HEK293 (cell line): ENCODE measurements around the gene ELF1.

Source experiments
- CTCF ChIA-PET: fragments of 350-600 bp; formaldehyde crosslinking; extraction: SDS; loops from one replicate; lab custom pipeline; 2021; ENCODE audit warnings: antibody characterized with exemption; lab: Yijun Ruan, JAX
- POLR2A ChIA-PET: fragments of 300-600 bp; formaldehyde crosslinking; extraction: SDS; loops from one replicate; lab custom pipeline; 2020; ENCODE audit warnings: antibody characterized with exemption, inconsistent platforms; lab: Yijun Ruan, JAX
- H3K27ac ChIP-seq: fragments of 200-500 bp; sonication (Bioruptor generic); 2 replicates; pipeline ENCODE4 v1.5.1; 2014; ENCODE audit warnings: low read depth, low read length, control low read depth, inconsistent platforms; ENCODE audit errors: extremely low read depth
- H3K36me3 ChIP-seq, 2 experiments: fragments of 200-500 bp in 1 of 2; sonication (Bioruptor generic) in 1 of 2; 1 replicate in 1 of 2; 2 replicates in 1 of 2; pipeline ENCODE4 v1.5.1; 2014 to 2017; ENCODE audit warnings: inconsistent platforms in 2 of 2, low read length in 2 of 2; ENCODE audit not compliant: control insufficient read depth in 2 of 2, insufficient read depth in 1 of 2
- H3K4me1 ChIP-seq: fragments of 200-500 bp; sonication (Bioruptor generic); 2 replicates; pipeline ENCODE4 v1.5.1; 2014; ENCODE audit warnings: mild to moderate bottlenecking, low read length, inconsistent platforms; ENCODE audit not compliant: control insufficient read depth, insufficient read depth
- H3K4me3 ChIP-seq: 2 replicates; pipeline ENCODE4 v1.5.1; 2011; ENCODE audit warnings: low read depth, mild to moderate bottlenecking, control low read depth, low read length, moderate library complexity
- H3K9me3 ChIP-seq: fragments of 200-500 bp; sonication (Bioruptor generic); 2 replicates; pipeline ENCODE4 v1.5.1; 2014; ENCODE audit warnings: low read depth, low read length, inconsistent platforms; ENCODE audit not compliant: control insufficient read depth, insufficient read depth
- FEZF1 ChIP-seq: fragments of 450-650 bp; formaldehyde crosslinking; IDR thresholded peaks from 2 replicates; pipeline ENCODE4 v1.5.1; 2016; ENCODE audit warnings: missing biosample characterization, missing genetic modification characterization
- GLI2 ChIP-seq: fragments of 450-650 bp; formaldehyde crosslinking; IDR thresholded peaks from 2 replicates; pipeline ENCODE4; 2017; ENCODE audit warnings: missing biosample characterization, missing genetic modification characterization, low read depth, borderline replicate concordance
- REPIN1 ChIP-seq: fragments of 450-650 bp; formaldehyde crosslinking; IDR thresholded peaks from 2 replicates; pipeline ENCODE4 v1.5.1; 2017; ENCODE audit warnings: missing biosample characterization, missing genetic modification characterization, low read depth
- YY1 ChIP-seq: fragments of 450-650 bp; formaldehyde crosslinking; IDR thresholded peaks from 2 replicates; pipeline ENCODE4 v1.5.1; 2018; ENCODE audit warnings: missing biosample characterization, missing genetic modification characterization
- ZBTB48 ChIP-seq: fragments of 450-650 bp; formaldehyde crosslinking; IDR thresholded peaks from 2 replicates; pipeline ENCODE4 v1.5.1; 2016; ENCODE audit warnings: missing biosample characterization, missing genetic modification characterization
- ZNF274 ChIP-seq, 2 experiments: fragments of 200-500 bp in 1 of 2; fragments of 450-650 bp in 1 of 2; sonication (Bioruptor generic) in 1 of 2; formaldehyde crosslinking in 1 of 2; IDR thresholded peaks; 2 replicates each; pipeline versions ENCODE4 v1.5.1 to v1.6.1; 2014 to 2016; ENCODE audit warnings: borderline replicate concordance in 1 of 2, inconsistent platforms in 1 of 2, low read length in 1 of 2, missing biosample characterization in 1 of 2, missing genetic modification characterization in 1 of 2
- ZNF521 ChIP-seq: fragments of 450-650 bp; formaldehyde crosslinking; IDR thresholded peaks from 2 replicates; pipeline ENCODE4 v1.5.1; 2017; ENCODE audit warnings: missing biosample characterization, mild to moderate bottlenecking, missing genetic modification characterization
- ZNF549 ChIP-seq: fragments of 450-650 bp; IDR thresholded peaks from 2 replicates; pipeline ENCODE4 v1.5.1; 2018; ENCODE audit warnings: missing biosample characterization, missing genetic modification characterization, mild to moderate bottlenecking, inconsistent platforms, moderate library complexity
- ZNF555 ChIP-seq: fragments of 450-650 bp; formaldehyde crosslinking; conservative IDR thresholded peaks from 2 replicates; pipeline ENCODE4 v1.5.1; 2017; ENCODE audit warnings: missing biosample characterization, mild to moderate bottlenecking, missing genetic modification characterization, inconsistent platforms
- ZNF560 ChIP-seq: fragments of 450-650 bp; formaldehyde crosslinking; IDR thresholded peaks from 2 replicates; pipeline ENCODE4 v1.5.1; 2017; ENCODE audit warnings: missing biosample characterization, missing genetic modification characterization, borderline replicate concordance
- ZNF626 ChIP-seq: fragments of 450-650 bp; sonication (Bioruptor Pico); formaldehyde crosslinking; IDR thresholded peaks from 2 replicates; pipeline ENCODE4 v1.5.1; 2018; ENCODE audit warnings: missing biosample characterization, missing genetic modification characterization, inconsistent platforms
- ZNF76 ChIP-seq: fragments of 450-650 bp; formaldehyde crosslinking; IDR thresholded peaks from 2 replicates; pipeline ENCODE4; 2016; ENCODE audit warnings: low read depth, missing biosample characterization, missing genetic modification characterization, borderline replicate concordance
- ZNF837 ChIP-seq: fragments of 450-650 bp; formaldehyde crosslinking; IDR thresholded peaks from 2 replicates; pipeline ENCODE4 v1.5.1; 2016; ENCODE audit warnings: missing biosample characterization, missing genetic modification characterization
- TF ChIP-seq, protein P1 (sequence below): fragments of 450-650 bp; formaldehyde crosslinking; conservative IDR thresholded peaks from 2 replicates; pipeline ENCODE4 v1.5.1; 2016; ENCODE audit warnings: low read depth, missing biosample characterization, missing genetic modification characterization
- TF ChIP-seq, protein P2 (sequence below): fragments of 450-650 bp; formaldehyde crosslinking; IDR thresholded peaks from 2 replicates; pipeline ENCODE4 v1.5.1; 2016; ENCODE audit warnings: missing biosample characterization, missing genetic modification characterization
- TF ChIP-seq, protein P3 (sequence below): fragments of 450-650 bp; formaldehyde crosslinking; IDR thresholded peaks from 2 replicates; pipeline ENCODE4 v1.5.1; 2016; ENCODE audit warnings: missing biosample characterization, missing genetic modification characterization, borderline replicate concordance
- TF ChIP-seq, protein P4 (sequence below): fragments of 450-650 bp; formaldehyde crosslinking; IDR thresholded peaks from 2 replicates; pipeline ENCODE4 v1.5.1; 2016; ENCODE audit warnings: missing biosample characterization, missing genetic modification characterization
- TF ChIP-seq, protein P5 (sequence below): fragments of 450-650 bp; formaldehyde crosslinking; IDR thresholded peaks from 2 replicates; pipeline ENCODE4 v1.5.1; 2016; ENCODE audit warnings: missing biosample characterization, missing genetic modification characterization, borderline replicate concordance

ELF1 gene

DNA sequence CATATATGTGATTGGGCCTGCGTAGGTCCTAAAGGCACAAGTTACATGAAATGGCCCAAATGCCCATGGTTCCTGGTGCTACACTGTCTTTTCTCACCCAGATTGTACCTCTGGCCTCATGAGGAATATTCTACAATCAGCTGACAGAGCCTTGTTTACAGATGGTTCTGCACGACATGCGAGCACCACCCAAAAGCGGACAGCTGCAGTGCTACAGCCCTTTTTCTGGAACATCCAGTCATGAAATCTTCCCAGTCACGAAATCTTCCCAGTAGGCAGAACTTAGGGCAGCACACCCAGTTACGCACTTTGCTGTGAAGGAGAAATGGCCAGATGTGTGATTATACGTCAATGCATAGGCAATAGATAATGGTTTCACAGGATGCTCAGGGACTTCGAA is 7.7 kb upstream of the ELF1 start:
- Histone ChIP-seq H3K4me3 (no peak overlapping the region), H3K9me3 (no peaks in the 10 kb centered on the region), H3K4me1 (no peaks in the 10 kb centered on the region; the same call in 1 of the 2 replicates), H3K27ac (no peak overlapping the region), H3K36me3 (no peaks in the 10 kb centered on the region)
- CTCF ChIA-PET, result no interaction called here
- TF ChIP-seq, protein P1, sequence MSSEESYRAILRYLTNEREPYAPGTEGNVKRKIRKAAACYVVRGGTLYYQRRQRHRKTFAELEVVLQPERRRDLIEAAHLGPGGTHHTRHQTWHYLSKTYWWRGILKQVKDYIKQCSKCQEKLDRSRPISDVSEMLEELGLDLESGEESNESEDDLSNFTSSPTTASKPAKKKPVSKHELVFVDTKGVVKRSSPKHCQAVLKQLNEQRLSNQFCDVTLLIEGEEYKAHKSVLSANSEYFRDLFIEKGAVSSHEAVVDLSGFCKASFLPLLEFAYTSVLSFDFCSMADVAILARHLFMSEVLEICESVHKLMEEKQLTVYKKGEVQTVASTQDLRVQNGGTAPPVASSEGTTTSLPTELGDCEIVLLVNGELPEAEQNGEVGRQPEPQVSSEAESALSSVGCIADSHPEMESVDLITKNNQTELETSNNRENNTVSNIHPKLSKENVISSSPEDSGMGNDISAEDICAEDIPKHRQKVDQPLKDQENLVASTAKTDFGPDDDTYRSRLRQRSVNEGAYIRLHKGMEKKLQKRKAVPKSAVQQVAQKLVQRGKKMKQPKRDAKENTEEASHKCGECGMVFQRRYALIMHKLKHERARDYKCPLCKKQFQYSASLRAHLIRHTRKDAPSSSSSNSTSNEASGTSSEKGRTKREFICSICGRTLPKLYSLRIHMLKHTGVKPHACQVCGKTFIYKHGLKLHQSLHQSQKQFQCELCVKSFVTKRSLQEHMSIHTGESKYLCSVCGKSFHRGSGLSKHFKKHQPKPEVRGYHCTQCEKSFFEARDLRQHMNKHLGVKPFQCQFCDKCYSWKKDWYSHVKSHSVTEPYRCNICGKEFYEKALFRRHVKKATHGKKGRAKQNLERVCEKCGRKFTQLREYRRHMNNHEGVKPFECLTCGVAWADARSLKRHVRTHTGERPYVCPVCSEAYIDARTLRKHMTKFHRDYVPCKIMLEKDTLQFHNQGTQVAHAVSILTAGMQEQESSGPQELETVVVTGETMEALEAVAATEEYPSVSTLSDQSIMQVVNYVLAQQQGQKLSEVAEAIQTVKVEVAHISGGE (tag by site-specific recombination), result no peak
- TF ChIP-seq, protein P2, sequence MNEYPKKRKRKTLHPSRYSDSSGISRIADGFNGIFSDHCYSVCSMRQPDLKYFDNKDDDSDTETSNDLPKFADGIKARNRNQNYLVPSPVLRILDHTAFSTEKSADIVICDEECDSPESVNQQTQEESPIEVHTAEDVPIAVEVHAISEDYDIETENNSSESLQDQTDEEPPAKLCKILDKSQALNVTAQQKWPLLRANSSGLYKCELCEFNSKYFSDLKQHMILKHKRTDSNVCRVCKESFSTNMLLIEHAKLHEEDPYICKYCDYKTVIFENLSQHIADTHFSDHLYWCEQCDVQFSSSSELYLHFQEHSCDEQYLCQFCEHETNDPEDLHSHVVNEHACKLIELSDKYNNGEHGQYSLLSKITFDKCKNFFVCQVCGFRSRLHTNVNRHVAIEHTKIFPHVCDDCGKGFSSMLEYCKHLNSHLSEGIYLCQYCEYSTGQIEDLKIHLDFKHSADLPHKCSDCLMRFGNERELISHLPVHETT (tag by site-specific recombination), result no peak
- TF ChIP-seq ZNF521 (tag by site-specific recombination) (no peak), ZNF555 (tag by site-specific recombination) (no peak), GLI2 (tag by site-specific recombination) (no peak), ZBTB48 (tag by site-specific recombination) (no peak), ZNF560 (tag by site-specific recombination) (no peak), ZNF274 (IDR thresholded peaks at IDR 0.05; ENCODE audit: low read length) (no peak), ZNF274 (tag by site-specific recombination; IDR thresholded peaks at IDR 0.05; ENCODE audit: borderline replicate concordance) (no peak)
- POLR2A ChIA-PET, result no interaction called here

DNA sequence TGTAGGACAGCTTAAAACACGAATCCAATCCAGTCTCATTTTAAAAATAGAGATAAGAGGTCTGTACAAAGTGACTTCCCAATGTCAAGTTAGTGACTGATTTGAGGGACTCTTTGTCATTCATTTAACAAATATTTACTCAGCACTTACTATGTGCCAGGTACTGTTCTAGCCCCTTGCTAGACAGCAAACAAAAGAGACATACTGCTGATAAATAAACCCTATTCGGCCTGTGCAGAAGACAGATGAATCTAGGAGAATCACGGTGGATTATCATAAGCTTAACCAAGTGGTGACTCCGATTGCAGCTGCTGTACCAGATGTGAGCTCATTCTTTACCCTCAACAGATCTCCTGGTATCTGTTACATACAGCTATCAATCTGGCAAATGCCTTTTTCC is 6.4 kb upstream of the ELF1 start:
- ChIA-PET POLR2A (no interaction called here), CTCF (no interaction called here)
- H3K27ac ChIP-seq, result no peak overlapping the region
- no peaks in the 10 kb centered on the region for H3K36me3 ChIP-seq
- H3K4me1 ChIP-seq, result no peaks in the 10 kb centered on the region; the same call in 1 of the 2 replicates
- no peaks in the 10 kb centered on the region for H3K9me3 ChIP-seq
- no peak overlapping the region for H3K4me3 ChIP-seq
- no peak for TF ChIP-seq ZNF626 (tag by site-specific recombination)
- TF ChIP-seq, protein P3, sequence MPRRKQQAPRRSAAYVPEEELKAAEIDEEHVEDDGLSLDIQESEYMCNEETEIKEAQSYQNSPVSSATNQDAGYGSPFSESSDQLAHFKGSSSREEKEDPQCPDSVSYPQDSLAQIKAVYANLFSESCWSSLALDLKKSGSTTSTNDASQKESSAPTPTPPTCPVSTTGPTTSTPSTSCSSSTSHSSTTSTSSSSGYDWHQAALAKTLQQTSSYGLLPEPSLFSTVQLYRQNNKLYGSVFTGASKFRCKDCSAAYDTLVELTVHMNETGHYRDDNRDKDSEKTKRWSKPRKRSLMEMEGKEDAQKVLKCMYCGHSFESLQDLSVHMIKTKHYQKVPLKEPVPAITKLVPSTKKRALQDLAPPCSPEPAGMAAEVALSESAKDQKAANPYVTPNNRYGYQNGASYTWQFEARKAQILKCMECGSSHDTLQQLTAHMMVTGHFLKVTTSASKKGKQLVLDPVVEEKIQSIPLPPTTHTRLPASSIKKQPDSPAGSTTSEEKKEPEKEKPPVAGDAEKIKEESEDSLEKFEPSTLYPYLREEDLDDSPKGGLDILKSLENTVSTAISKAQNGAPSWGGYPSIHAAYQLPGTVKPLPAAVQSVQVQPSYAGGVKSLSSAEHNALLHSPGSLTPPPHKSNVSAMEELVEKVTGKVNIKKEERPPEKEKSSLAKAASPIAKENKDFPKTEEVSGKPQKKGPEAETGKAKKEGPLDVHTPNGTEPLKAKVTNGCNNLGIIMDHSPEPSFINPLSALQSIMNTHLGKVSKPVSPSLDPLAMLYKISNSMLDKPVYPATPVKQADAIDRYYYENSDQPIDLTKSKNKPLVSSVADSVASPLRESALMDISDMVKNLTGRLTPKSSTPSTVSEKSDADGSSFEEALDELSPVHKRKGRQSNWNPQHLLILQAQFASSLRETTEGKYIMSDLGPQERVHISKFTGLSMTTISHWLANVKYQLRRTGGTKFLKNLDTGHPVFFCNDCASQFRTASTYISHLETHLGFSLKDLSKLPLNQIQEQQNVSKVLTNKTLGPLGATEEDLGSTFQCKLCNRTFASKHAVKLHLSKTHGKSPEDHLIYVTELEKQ (tag by site-specific recombination), result no peak
- TF ChIP-seq, protein P4, sequence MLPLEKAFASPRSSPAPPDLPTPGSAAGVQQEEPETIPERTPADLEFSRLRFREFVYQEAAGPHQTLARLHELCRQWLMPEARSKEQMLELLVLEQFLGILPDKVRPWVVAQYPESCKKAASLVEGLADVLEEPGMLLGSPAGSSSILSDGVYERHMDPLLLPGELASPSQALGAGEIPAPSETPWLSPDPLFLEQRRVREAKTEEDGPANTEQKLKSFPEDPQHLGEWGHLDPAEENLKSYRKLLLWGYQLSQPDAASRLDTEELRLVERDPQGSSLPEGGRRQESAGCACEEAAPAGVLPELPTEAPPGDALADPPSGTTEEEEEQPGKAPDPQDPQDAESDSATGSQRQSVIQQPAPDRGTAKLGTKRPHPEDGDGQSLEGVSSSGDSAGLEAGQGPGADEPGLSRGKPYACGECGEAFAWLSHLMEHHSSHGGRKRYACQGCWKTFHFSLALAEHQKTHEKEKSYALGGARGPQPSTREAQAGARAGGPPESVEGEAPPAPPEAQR, result no peak
- TF ChIP-seq, protein P5, sequence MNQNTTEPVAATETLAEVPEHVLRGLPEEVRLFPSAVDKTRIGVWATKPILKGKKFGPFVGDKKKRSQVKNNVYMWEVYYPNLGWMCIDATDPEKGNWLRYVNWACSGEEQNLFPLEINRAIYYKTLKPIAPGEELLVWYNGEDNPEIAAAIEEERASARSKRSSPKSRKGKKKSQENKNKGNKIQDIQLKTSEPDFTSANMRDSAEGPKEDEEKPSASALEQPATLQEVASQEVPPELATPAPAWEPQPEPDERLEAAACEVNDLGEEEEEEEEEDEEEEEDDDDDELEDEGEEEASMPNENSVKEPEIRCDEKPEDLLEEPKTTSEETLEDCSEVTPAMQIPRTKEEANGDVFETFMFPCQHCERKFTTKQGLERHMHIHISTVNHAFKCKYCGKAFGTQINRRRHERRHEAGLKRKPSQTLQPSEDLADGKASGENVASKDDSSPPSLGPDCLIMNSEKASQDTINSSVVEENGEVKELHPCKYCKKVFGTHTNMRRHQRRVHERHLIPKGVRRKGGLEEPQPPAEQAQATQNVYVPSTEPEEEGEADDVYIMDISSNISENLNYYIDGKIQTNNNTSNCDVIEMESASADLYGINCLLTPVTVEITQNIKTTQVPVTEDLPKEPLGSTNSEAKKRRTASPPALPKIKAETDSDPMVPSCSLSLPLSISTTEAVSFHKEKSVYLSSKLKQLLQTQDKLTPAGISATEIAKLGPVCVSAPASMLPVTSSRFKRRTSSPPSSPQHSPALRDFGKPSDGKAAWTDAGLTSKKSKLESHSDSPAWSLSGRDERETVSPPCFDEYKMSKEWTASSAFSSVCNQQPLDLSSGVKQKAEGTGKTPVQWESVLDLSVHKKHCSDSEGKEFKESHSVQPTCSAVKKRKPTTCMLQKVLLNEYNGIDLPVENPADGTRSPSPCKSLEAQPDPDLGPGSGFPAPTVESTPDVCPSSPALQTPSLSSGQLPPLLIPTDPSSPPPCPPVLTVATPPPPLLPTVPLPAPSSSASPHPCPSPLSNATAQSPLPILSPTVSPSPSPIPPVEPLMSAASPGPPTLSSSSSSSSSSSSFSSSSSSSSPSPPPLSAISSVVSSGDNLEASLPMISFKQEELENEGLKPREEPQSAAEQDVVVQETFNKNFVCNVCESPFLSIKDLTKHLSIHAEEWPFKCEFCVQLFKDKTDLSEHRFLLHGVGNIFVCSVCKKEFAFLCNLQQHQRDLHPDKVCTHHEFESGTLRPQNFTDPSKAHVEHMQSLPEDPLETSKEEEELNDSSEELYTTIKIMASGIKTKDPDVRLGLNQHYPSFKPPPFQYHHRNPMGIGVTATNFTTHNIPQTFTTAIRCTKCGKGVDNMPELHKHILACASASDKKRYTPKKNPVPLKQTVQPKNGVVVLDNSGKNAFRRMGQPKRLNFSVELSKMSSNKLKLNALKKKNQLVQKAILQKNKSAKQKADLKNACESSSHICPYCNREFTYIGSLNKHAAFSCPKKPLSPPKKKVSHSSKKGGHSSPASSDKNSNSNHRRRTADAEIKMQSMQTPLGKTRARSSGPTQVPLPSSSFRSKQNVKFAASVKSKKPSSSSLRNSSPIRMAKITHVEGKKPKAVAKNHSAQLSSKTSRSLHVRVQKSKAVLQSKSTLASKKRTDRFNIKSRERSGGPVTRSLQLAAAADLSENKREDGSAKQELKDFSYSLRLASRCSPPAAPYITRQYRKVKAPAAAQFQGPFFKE (tag by site-specific recombination), result no peak
- TF ChIP-seq YY1 (tag by site-specific recombination), result no peak
- TF ChIP-seq ZNF76 (tag by site-specific recombination), result no peak
- no peak for TF ChIP-seq ZNF837 (tag by site-specific recombination)
- no peak for TF ChIP-seq ZNF549 (tag by site-specific recombination)
- no peak for TF ChIP-seq FEZF1 (tag by site-specific recombination)
- TF ChIP-seq REPIN1, result no peak
